Heart left ventricle (tissue), 16 donors: ENCODE data around the gene DCAF4L1. TPM values are rescaled to one million over a fixed set of nuclear protein-coding genes. Genes with fewer than 3 reads are reported as not detected.

Experiments
- ATAC-seq, 4 donors: fragments of 200-7000 bp; cut with Tn5 transposase; one replicate each; pipeline ENCODE4 v1.9.1; 2020 to 2022; ENCODE audit warnings: moderate library complexity in 4 of 4, mild to moderate bottlenecking in 3 of 4, moderate number of reproducible peaks in 1 of 4
- DNase-seq, 5 donors: peaks; one replicate each; pipeline ENCODE4 v3.0.0-alpha.2; 2020
- H3K27ac ChIP-seq, 12 donors: fragments of 200-600 bp; sonication (generic) in 4 of 12; one replicate each; pipeline versions ENCODE4 v1.5.0 to v1.8.0; 2016 to 2022; ENCODE audit warnings: mild to moderate bottlenecking in 2 of 12
- H3K27me3 ChIP-seq, 9 donors: fragments of 200-600 bp; sonication (generic) in 2 of 9; one replicate each; pipeline versions ENCODE4 v1.5.1 to v1.8.0; 2016 to 2022; ENCODE audit warnings: mild to moderate bottlenecking in 3 of 9
- H3K36me3 ChIP-seq, 9 donors: fragments of 200-600 bp; sonication (generic) in 2 of 9; one replicate each; pipeline versions ENCODE4 v1.5.0 to v1.8.0; 2018 to 2022; ENCODE audit warnings: mild to moderate bottlenecking in 2 of 9
- H3K4me1 ChIP-seq, 12 donors: fragments of 200-600 bp; sonication (generic) in 4 of 12; one replicate each; pipeline versions ENCODE4 v1.5.0 to v1.8.0; 2016 to 2022; ENCODE audit warnings: mild to moderate bottlenecking in 3 of 12
- H3K4me3 ChIP-seq, 12 donors: fragments of 200-600 bp; sonication (generic) in 4 of 12; one replicate each; pipeline versions ENCODE4 v1.5.0 to v1.8.0; 2017 to 2022; ENCODE audit warnings: mild to moderate bottlenecking in 9 of 12, moderate library complexity in 4 of 12
- H3K9me3 ChIP-seq, 12 donors: fragments of 200-600 bp; sonication (generic) in 4 of 12; one replicate each; pipeline versions ENCODE4 v1.5.0 to v1.8.0; 2016 to 2022; ENCODE audit warnings: mild to moderate bottlenecking in 1 of 12
- POLR2A ChIP-seq, 2 donors: fragments of 450-650 bp; IDR thresholded peaks; one replicate each; pipeline ENCODE4 v1.6.1; 2017; ENCODE audit warnings: antibody characterized with exemption in 2 of 2, mild to moderate bottlenecking in 2 of 2, moderate library complexity in 2 of 2
- WGBS, 4 donors: extraction: QIAGEN DNeasy Blood & Tissue Kit in 2 of 4; methylation state at CpG; one replicate each; pipeline versions ENCODE4 v1.1.5 to v1.1.7; 2013 to 2018; 5-methylcytosine and 5-hydroxymethylcytosine counted together
- intact Hi-C, 10 donors: fragments of 100-400 bp; cut with DNase I; formaldehyde crosslinking; loops; one replicate each; pipeline versions ENCODE4 v1.11.1 to v1.14.2; 2022
- polyA plus RNA-seq, 2 donors: library from polyadenylated mRNA; stranded (reverse); fragments of 200-250 nt; gene quantifications; one replicate each; pipeline ENCODE4 v1.2.3, GENCODE V29; 2013
- total RNA-seq, 9 donors: library from RNA; depleted of rRNA in 2 of 9; stranded (reverse); fragments of >200 nt in 2 of 9; fragmentation: NEBNext Ultra II Directional in 3 of 9; extraction: Animal tissue kit (Norgen Biotek cat#: 25700) in 3 of 9; gene quantifications; one replicate each; pipeline versions ENCODE4 v1.1.0 to v1.2.4, GENCODE V29; 2016 to 2023
- TF ChIP-seq, protein P1 (sequence below), 12 donors: fragments of 200-600 bp; sonication (generic) in 4 of 12; IDR thresholded peaks; one replicate each; pipeline versions ENCODE4 v1.5.0 to v1.8.0; 2018 to 2022; ENCODE audit warnings: antibody characterized with exemption in 12 of 12, mild to moderate bottlenecking in 5 of 12
- donor health status: ischemic (EF 13 %, LVEDD 7.1; RV severe dilation, severe dysfunction).
- donor health status: healthy with polysubstance abuse.
- donor health status: DM: no; HTN: yes; CAD: no.
- donor health status: DM: no; HTN: no; CAD: no.
- donor health status: ischemic (EF 25% LVEDD 6.9; RV normal size, moderate dysfunction).
- donor health status: ischemic (EF 25% LVEDD 5.7; RV mildly dilated, moderate dysfunction).
- donor health status: healthy.
- donor health status: DM: yes; HTN: yes; CAD: no.
- donor health status: ischemic (EF 35%, LVEDD 5.7; RV mildly dilated, moderate dysfunction).
- donor health status: nonischemic (EF 11% LVEDD 7.7; RV severe dilation, severe dysfunction).
- donor health status: DM: yes; HTN: yes; CAD: no.
- donor health status: PGD.
- donor health status: ischemic (EF 29% LVEDD 5.4; RV normal size, mild dysfunction).
- donor health status: nonischemic (EF 23%, LVEDD 6.1; RV moderate dilation, normal function).

The DCAF4L1 gene
- total and polyA plus RNA-seq, 11 donors: 0.05 to 0.46 (median 0.24) TPM

DNA sequence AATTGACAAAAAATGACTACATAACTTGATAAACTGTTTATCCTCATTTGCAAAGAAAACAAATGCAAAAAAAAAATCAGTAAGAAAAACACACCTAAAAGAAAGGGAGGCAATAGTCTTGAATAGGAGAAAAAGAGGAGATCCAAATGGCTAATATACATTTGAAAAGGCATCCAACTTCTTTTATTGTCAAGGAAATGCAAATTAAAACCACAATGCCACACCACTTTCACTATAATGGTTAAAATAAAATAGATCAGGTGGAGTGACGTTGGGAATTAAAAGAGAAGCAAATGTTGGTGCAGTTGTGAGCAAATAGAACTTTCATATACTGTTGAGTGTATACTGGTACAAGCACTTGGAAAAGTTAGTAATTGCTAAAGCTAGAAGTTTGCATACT is 3.6 kb downstream of the DCAF4L1 start:
- intact Hi-C loops: no loop called here
- no peak for ATAC-seq
- no peaks in the 10 kb centered on the region for H3K27me3 ChIP-seq
- no peaks in the 10 kb centered on the region for H3K9me3 ChIP-seq
- WGBS, 4 donors: 37 to 57% (median 46%) methylated on average over 1 of the region's 1 CpG
- no peak for DNase-seq
- H3K4me1 ChIP-seq: peaks cover 0 to 12% (median 6%) of the 10 kb centered on the region in 12 donors
- H3K4me3 ChIP-seq: no peak overlapping the region
- TF ChIP-seq, protein P1, sequence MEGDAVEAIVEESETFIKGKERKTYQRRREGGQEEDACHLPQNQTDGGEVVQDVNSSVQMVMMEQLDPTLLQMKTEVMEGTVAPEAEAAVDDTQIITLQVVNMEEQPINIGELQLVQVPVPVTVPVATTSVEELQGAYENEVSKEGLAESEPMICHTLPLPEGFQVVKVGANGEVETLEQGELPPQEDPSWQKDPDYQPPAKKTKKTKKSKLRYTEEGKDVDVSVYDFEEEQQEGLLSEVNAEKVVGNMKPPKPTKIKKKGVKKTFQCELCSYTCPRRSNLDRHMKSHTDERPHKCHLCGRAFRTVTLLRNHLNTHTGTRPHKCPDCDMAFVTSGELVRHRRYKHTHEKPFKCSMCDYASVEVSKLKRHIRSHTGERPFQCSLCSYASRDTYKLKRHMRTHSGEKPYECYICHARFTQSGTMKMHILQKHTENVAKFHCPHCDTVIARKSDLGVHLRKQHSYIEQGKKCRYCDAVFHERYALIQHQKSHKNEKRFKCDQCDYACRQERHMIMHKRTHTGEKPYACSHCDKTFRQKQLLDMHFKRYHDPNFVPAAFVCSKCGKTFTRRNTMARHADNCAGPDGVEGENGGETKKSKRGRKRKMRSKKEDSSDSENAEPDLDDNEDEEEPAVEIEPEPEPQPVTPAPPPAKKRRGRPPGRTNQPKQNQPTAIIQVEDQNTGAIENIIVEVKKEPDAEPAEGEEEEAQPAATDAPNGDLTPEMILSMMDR (IDR thresholded peaks at IDR 0.05): no peak
- no peak for TF ChIP-seq POLR2A (IDR thresholded peaks at IDR 0.05)
- no peak overlapping the region for H3K27ac ChIP-seq
- no peaks in the 10 kb centered on the region for H3K36me3 ChIP-seq

GRCh38 chr4:41989994-41990364 is 8.4 kb downstream of the DCAF4L1 start:
- no peaks in the 10 kb centered on the region for H3K36me3 ChIP-seq
- peak; percentile 19 to 40 (median 30) for ATAC-seq
- H3K27me3 ChIP-seq: no peaks in the 10 kb centered on the region
- H3K27ac ChIP-seq: peak overlapping the region; percentile 16 to 93 (median 85)
- peaks cover 3 to 40% (median 24%) of the 10 kb centered on the region in 12 donors for H3K4me1 ChIP-seq
- H3K4me3 ChIP-seq: peak overlapping the region; percentile 69 to 97 (median 86)
- no peak for DNase-seq
- intact Hi-C loops: loop anchor here in 1 of 10 donors (10.0 kb wide), 1 partner anchor 665 kb away; the partner anchor contains the start of gene ATP8A1
- H3K9me3 ChIP-seq: no peaks in the 10 kb centered on the region
- no peak for TF ChIP-seq POLR2A (IDR thresholded peaks at IDR 0.05)
- TF ChIP-seq, protein P1 (IDR thresholded peaks at IDR 0.05): no peak
- WGBS, 4 donors: 1 to 2% (median 1%) methylated on average over 12 of the region's 12 CpGs

DNA sequence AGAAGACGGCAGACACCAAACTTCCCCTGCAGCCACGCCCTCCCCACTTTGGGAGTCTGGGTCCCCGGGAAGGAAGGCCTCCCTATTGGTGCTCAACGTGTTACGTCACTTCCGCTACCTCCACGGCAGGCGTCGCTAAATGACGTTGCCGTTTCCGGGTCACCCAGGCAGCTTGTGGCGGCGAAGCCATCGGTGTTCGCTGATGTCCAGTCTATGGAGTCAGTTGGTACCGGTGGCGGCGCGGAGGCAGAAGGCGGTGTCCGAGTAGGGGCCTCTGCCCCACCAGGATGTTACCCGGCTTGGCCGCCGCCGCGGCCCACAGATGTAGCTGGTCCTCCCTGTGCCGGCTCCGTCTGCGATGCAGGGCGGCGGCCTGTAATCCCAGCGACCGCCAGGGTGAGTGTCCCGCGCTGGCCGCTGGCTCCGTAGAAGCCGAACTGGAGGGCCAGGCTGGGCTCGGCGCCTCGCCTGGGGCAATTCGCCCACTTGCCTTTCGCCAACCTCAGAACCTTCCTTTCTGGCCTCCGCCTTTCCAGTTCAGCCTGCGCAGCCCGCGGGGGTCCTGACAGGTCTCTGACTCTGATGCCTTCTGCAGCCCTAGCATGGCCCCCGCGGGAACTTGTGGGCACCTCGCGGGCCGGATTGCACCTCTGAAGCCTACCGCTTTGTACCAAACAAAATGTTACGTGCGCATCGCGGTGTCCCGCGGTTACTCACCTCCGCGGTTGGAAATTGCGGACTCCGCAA is 9.0 kb downstream of the DCAF4L1 start, which contains the start of gene SLC30A9:
Gene SLC30A9 (plus strand): TSS at position 166 of the 747 bp plus-strand sequence. CDS start 122 bp downstream, at position 288.
- ATAC-seq (peak; percentile 98 to 99 (median 99)), DNase-seq (peak; percentile 94 to 97 (median 97))
- peaks cover 3 to 40% (median 24%) of the 10 kb centered on the region in 12 donors for H3K4me1 ChIP-seq
- no peaks in the 10 kb centered on the region for H3K36me3 ChIP-seq
- WGBS, 4 donors: 0 to 1% (median 1%) methylated on average over 42 to 64 of the region's 64 CpGs
- H3K27ac ChIP-seq: peak within 1 kb of the TSS; percentile 45 to 93 (median 85)
- intact Hi-C loops: loop anchor here in 1 of 10 donors (10.0 kb wide), 1 partner anchor 664 kb away; the partner anchor contains the start of gene ATP8A1
- TF ChIP-seq POLR2A (IDR thresholded peaks at IDR 0.05): peak; percentile 66 to 91
- TF ChIP-seq, protein P1 (IDR thresholded peaks at IDR 0.05): peak in 9 of 12 donors; percentile 16 to 57 (median 38)
- peak within 1 kb of the TSS; percentile 69 to 97 (median 86) for H3K4me3 ChIP-seq
- H3K27me3 ChIP-seq: no peaks in the 10 kb centered on the region
- no peaks in the 10 kb centered on the region for H3K9me3 ChIP-seq
